Measurements from ENCODE around the gene ZMYND8.
A peak's percentile ranks its signal among the peaks of the same experiment; 100 is the strongest.
"Not testable (repeated sequence)": the region's sequence is repeated elsewhere in the genome, so short reads cannot be mapped to it uniquely, and the experiment has no call there.

The ZMYND8 gene

DNA sequence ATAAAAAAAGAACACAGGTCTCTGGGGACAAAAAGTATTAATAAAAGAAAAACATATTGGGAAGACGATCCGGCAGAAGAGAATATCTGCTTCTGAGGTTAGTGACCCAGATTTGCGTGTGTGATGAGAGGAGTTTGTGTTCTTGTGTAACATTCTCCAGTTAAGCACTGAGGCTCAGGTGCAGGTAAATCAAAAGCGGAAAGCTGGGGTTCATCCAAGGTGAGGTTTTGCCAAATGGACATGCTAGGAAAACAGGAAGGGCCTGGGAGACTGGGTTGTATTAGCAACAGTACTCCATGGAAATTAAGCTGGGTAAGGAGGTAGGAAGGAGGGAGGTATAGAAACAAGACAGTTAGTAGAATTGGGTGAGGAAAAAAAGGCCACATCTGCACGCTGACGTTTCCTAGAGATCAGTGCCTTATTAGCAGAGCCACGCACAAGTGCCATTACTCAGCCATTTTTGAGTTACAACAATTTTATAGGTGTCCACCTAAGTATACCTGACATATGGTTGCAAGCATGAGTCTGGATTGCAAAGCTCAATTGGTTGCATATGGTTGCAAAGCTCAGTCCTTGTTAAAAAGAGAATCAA is 139.6 kb downstream of the ZMYND8 start:
- DNase-seq (ENCODE audit: extremely low spot score, insufficient read length, low read depth), result no peak
- FAIRE-seq, result no peak

DNA sequence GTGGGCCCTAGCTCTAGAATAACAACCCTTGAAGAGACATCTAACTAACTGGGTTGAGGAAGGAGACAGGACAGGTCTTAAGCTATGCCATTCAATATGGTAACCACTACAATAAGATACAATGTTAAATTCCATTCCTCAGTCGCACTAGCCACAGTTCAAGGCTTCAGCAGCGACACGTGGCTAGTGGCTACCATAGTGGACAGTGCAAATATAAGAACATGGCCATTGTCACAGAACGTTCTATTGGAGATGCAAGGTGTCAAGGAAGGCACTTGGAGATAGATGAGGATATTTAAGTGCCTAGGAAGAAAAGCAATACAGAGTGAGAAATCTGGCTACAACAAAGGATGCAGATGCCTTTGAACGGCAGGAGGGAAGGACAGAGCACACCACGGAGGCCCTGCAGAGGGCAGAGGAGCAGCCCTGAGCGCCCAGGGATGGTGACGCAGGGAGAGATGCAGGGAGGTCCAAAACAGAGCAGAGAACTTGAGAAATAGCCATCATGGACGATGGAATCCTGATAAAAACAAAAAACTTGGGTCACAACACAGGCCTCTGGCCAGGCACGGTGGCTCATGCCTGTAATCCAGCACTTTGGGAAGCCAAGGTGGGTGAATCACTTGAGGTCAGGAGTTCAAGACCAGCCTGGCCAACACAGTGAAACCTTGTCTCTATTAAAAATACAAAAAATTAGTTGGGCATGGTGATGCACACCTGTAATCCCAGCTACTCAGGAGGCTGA is 140.7 kb downstream of the ZMYND8 start:
- DNase-seq (ENCODE audit: extremely low spot score, insufficient read length, low read depth) (no peak), FAIRE-seq (no peak)

DNA sequence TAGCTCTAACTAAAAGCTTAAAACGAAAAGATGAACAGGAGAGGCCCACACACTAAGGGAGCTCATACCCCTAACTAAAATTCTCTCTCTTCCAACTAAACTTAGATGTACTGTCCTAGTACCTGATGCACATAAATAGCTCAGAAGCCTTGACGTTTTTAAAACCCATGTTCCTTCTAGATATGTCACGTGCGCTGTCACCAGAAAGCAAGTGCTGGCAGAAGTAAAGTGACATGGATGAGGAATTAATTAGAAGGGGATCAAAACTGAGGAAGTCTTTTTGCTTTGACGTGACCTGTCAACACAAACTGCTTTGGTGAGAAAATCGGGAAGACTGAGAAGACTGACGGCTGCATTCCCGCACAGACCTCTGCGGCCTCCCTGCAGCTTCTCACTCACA is 142.5 kb downstream of the ZMYND8 start:
- no peak for FAIRE-seq
- no peak for DNase-seq (ENCODE audit: extremely low spot score, insufficient read length, low read depth)

DNA sequence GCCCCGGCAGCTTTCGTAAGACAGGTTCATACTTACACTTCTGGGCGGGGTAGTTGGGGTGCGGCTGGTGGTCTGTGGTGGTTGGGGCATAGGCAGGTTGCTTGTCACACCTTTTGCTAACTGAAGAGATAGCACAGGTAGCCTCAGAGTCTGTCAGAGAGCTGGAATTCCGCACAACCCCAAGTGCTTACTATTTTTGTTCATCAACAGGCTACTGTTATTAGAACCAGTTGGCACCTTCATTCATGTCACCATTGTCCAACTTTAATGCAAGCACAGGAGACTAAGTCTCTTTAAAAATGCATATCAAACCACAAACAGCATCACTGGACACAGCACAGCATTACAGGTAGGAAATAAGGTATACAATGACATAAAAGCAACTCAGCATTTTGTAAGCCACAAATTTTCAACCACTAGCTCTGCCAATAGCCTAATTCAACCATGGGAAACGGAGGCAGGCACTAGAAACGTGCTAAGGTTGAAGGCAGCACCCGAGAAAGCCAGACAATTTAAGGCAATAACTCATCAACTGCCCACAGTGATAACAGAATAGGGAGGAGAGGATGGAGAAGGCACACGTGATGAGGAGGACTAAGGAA is 143.8 kb downstream of the ZMYND8 start:
- FAIRE-seq (no peak), DNase-seq (ENCODE audit: extremely low spot score, insufficient read length, low read depth) (no peak)

DNA sequence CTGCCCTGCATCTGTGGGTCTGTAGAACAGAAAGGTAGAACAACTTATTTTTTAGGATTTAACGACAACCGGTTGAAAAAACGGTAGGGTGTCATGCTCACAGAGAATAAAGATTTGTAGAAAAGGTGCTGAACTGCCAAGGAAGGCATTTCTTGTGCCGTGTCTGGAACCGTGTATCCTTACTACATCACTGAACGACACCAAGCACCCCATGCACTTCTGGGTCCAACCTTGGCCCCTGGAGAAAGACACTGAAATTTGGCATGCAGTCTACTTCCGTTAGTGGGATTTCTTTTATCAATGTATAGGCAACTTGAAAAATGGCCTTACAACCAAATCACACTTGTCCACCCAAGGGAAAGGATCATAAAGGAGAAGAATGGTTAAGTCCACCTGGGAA is 145.5 kb downstream of the ZMYND8 start:
- FAIRE-seq (no peak), DNase-seq (ENCODE audit: extremely low spot score, insufficient read length, low read depth) (no peak)

DNA sequence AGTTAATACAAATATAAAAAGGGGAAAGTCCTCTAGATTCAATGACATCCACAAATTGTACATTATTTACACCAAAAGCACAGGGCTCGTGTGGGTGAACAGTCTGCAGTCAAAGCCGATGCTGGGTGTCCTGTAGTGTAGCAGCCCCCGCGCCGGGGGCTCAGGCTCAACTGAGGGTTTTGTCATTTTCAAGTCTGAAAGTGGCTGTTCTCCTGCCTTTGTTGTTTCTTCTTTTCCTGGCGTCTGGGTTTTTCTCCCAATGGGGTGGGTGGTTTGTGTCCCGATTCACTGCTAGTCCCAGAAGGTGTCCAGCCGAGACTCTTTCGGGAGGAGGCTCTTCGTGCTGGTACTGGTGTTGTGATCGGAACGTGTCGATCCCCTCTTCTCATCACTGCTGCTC is 146.0 kb downstream of the ZMYND8 start:
- FAIRE-seq (no peak), DNase-seq (ENCODE audit: extremely low spot score, insufficient read length, low read depth) (no peak)

DNA sequence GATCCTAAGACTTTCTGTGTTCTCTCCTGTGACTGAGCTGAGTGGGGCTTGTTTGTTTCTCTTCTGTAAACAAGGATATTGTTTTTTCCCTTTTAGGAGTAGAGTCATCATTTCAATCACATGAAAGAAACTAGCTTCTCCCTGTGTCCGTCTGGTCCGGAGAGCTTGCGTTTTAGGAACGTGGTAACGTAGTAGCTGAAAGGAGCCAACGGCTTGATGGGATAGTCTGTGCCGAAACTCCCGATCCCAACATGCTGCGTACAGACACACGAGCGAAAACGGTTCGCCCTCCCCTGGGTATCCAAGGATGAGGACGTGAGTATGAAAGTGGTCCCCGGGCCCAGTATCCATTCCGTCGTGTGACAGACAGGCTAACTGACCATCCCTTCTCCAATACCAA is 146.5 kb downstream of the ZMYND8 start:
- DNase-seq (ENCODE audit: extremely low spot score, insufficient read length, low read depth) (no peak), FAIRE-seq (no peak)

DNA sequence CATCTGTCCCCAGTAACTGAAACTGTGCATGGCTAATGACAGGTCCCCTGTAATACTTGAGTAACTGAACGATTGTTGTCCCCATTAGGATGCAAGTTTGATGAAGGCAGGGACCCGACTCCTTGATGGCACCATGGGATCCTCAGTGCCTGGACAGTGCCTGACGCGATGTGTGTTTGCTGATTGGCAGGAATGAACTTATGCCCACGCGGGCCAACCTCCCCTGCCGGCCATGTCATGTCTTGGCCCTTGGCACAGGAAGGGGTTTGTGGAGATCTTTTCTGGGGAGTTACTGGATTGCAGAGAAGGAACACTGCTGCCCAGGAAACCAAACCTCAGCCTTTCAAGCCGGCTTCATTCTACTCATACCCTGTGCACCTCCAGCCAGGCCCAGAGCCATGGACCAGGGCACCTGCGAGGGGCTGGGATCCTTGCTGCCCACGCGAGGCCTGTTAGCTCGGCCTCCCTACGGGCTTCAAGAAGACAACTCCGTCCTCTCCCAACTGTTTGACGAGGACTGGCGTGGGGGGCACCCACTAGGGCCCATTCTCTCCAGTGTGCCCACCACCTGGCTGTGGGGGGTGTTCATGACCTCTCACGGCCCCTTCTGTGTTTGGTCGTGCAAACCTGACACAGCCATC is 147.8 kb downstream of the ZMYND8 start:
- DNase-seq (ENCODE audit: extremely low spot score, insufficient read length, low read depth), result no peak
- no peak for FAIRE-seq

DNA sequence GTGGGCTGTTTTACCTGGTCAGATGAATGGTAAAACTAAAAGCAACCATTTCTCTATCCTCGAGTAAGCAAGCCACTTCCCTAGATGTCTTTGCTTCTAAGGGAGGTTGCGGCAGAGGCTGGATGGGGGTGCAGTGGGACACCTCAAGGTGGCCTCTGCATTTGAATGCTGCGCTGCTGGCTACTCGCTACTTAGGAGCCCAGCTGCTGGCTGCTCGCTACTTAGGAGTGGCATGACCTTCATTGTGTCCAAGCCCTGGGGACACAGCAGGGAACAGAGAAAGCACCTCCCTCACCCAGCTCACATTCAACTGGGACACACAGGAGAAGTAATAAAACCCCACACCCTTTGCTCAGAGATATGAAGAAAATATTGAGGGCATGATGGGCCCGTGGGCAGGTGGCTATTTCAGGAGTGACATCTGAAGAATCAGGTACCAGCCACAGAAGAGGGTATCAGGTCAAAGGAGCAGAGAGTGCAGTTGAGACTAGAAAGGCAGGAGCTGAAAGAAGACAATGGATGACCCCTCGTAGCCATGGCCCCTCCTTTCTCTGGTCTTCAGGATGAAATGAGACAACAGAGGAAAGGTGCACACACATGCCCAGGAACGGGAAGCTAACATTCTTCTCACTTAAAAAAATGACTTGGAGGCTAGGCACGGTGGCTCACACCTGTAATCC is 149.4 kb downstream of the ZMYND8 start:
- FAIRE-seq (no peak), DNase-seq (ENCODE audit: extremely low spot score, insufficient read length, low read depth) (no peak)

DNA sequence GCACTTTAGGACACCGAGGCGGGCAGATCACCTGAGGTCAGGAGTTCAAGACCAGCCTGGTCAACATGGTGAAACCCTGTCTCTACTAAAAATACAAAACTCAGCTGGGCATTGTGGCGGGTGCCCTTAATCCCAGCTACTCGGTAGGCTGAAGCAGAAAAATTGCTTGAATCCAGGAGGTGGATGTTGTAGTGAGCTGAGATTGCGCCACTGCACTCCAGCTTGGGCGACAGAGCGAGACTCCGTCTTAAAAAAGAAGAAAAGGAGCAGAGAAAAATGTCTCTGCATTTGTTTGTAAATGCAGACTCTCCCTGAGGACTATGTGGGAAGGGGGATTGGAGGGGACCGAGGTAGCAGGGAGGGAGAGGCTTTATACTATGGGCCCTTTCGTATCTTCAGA is 149.9 kb downstream of the ZMYND8 start:
- not testable (repeated sequence) for FAIRE-seq; DNase-seq (ENCODE audit: extremely low spot score, insufficient read length, low read depth)

DNA sequence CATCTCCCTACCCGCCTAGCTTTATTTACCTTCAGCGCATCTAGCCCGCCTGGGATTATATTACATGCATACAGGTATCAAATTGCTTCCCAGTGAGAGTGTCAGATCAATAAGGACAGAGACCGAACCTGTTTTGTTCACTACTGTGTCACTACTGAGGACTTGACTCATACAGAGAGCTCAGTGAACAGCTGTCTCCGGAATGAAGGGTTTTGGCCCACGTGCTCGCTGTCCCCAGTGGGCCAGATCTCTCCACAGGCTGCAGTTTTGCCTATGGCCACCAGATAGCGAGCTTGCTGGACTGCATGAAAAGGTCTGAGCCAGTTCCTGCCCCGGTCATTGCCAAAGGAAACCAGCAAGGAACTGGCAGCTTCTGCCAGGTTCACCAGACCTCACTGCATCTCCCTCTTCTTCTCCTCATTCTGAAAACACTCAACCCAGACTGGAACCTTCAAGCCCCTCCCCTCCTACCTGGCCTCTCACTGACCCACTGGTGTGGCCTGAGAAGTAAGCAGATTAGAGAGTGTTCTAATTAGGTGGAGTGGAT is 150.8 kb downstream of the ZMYND8 start:
- FAIRE-seq, result peak; percentile 79
- DNase-seq (ENCODE audit: extremely low spot score, insufficient read length, low read depth), result peak; percentile 48

DNA sequence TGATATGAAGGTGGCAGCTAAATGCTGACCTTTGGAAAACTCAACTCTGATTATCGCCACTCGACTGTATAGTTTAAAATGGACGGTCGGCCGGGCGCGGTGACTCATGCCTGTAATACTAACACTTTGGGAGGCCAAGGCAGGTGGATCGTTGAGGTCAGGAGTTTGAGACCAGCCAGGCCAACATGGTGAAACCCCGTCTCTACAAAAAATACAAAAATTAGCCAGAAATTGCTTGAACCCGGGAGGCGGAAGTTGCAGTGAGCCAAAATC is 151.7 kb downstream of the ZMYND8 start:
- not testable (repeated sequence) for DNase-seq (ENCODE audit: extremely low spot score, insufficient read length, low read depth); FAIRE-seq

DNA sequence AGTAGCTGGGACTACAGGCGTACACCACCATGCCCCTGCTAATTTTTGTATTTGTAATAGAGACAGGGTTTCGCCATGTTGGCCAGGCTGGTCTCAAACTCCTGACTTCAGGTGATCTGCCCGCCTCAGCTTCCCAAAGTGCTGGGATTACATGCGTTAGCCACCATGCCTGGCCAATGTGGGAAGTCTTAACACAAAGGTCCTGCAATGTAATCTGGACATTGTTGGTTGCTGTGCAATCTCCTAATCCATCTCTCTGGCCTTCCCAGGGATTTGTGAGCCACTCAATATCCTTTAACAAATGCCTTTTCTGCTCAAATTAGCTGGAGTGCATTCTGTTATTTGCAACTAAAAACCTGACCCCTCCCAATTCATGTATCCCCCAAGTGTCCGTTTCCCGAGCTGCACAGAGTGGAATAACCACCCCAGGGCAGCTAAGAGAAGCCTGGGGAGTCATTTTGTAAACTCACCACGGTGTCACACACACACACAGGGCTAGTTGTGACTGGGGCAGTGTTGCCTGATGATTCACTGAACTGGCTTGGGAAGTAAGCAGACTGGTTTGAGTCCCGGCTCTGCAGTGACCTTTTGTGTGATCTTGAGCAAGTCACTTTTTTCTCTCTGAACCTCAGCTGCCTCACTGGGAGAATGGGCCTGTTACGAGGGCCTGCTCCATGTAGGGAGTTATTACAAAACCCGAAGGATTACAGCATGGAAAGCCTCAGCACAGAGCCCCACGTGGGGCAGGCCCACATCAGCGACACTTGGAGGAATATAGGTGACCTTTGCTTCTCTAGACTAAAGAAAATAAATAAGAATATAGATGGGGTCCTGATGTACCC is 152.3 kb downstream of the ZMYND8 start:
- no peak for FAIRE-seq
- DNase-seq (ENCODE audit: extremely low spot score, insufficient read length, low read depth), result no peak

DNA sequence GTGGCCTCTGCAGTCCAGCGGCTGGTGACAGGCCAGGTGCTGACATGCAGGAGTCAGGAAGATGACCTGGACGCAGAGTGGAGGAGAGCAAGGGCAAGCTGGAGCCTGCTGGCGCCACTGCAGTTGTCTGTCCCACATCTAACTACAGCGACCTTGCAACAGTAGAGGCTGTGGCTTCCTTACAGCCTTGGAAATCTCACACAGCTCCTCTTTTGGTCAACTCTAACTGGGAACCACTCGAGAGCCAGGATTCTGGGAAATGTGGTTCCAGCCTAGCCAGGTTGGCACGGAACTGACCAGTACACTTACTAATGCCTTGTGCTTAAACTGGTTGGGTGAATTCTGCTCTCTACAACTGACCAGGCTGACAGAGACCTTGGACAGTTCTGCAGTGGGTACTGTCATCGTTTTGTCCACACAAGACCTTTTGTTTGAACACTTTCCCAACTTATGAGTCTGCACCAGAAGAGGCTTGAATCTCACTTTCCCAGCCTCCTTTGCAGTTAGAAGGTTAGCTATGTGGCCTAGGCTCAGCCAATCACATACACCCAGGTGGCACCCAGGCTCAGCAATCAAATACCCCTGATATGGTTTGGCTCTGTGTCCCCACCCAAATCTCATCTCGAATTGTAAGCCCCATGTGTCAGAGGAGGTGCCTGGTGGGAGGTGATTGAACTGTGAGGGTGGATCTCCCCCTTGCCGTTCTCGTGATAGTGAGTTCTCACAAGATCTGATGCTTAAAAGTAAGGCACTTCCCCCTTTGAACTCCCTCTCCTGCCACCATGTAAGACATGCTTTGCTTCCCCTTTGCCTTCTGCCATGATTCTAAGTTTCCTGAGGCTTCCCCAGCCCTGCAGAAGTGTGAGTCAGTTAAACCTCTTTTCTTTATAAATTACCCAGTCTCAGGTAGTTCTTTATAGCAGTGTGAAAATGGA is 153.5 kb downstream of the ZMYND8 start:
- no peak for DNase-seq (ENCODE audit: extremely low spot score, insufficient read length, low read depth)
- FAIRE-seq, result no peak

DNA sequence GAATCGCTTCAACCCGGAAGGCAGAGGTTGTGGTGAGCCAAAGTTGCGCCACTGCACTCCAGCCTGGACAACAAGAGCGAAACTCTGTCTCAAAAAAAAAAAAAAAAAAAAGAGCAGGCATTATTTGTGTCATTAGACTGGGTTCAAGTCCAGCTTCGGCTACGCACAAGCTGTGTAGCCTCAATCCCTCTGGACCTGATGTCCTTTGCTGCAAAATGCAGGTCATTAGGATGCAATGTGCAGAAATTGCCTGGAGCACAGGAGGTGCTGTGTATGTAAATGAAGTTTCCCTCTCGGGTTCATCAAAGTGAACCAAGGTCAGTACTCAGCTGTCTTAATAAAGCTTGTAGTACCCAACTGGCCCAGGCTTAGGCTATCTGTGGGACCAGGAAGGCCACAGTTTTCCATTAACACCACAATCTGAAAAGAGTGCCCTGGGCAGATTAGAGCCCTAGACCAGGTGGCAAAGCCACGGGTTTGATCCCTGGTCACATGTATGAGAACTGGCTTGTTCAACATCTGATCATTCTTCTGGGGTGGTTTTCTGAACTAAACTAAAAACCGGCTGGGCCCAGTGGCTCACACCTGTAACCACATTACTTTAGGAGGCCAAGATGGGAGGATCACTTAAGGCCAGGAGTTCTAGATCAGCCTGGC is 155.3 kb downstream of the ZMYND8 start:
- DNase-seq (ENCODE audit: extremely low spot score, insufficient read length, low read depth) (no peak), FAIRE-seq (no peak)

DNA sequence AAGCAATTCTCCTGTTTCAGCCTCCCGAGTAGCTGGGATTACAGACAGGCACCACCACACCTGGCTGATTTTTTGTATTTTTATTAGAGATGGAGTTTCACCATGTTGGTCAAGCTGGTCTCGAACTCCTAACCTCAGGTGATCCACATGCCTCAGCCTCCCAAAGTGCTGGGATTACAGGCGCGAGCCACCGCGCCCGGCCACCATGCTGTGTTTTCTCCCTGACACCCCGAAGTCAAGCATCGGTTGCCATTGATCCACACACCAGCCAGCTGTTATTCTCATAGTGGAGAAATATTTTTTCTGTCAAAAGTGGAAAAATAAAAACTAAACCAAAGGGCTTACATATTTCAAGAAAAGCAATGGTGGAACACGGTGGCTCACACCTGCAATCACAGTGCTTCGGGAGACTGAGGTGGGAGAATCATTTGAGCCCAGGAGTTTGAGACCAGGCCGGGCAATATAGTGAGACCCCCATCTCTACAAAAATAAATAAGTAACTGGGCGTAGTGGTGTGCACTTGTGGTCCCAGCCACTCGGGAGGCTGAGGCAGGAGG is 157.4 kb downstream of the ZMYND8 start:
- no peak for DNase-seq (ENCODE audit: extremely low spot score, insufficient read length, low read depth)
- no peak for FAIRE-seq

DNA sequence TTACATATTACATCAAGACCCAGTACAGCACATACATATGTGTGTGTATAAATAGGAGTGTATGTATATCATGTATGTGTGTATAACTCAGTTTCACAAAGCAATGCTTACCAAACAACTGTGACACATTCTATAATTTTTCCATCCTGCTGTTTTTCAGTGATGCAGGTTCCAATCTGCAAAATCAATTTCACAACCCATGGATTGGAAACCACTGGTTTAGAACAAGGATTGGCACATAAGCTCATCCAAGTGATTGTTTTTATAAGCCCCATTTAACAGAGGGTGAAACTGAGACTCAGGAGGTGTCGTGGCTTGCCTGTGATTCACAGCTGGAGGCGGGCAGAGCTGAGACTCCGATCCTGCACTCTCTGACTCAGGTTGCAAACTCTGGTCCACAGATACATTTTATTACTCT is 158.2 kb downstream of the ZMYND8 start:
- no peak for DNase-seq (ENCODE audit: extremely low spot score, insufficient read length, low read depth)
- FAIRE-seq, result no peak

Data from GM18507 (cell line).